Stomach smooth muscle (tissue), 2 donors: ENCODE data around the gene MED12L.

Experiments
- H3K27ac ChIP-seq: one replicate; pipeline ENCODE4 v1.7.0; 2013; ENCODE audit warnings: mild to moderate bottlenecking, low read length, inconsistent platforms
- H3K27me3 ChIP-seq, 2 donors: one replicate each; pipeline ENCODE4 v1.7.0; 2013; ENCODE audit warnings: low read length in 2 of 2; ENCODE audit not compliant: insufficient read depth in 2 of 2, control insufficient read depth in 1 of 2
- H3K36me3 ChIP-seq, 2 donors: one replicate each; pipeline ENCODE4 v1.7.0; 2013; ENCODE audit warnings: low read length in 2 of 2; ENCODE audit not compliant: control insufficient read depth in 2 of 2, insufficient read depth in 2 of 2
- H3K4me1 ChIP-seq: one replicate; pipeline ENCODE4 v1.7.0; 2013; ENCODE audit warnings: low read length; ENCODE audit not compliant: control insufficient read depth, insufficient read depth
- H3K4me3 ChIP-seq, 2 donors: one replicate each; pipeline ENCODE4 v1.7.0; 2013; ENCODE audit warnings: low read length in 2 of 2
- H3K9ac ChIP-seq, 2 donors: one replicate each; pipeline ENCODE4 v1.7.0; 2013; ENCODE audit warnings: low read length in 2 of 2, mild to moderate bottlenecking in 1 of 2
- H3K9me3 ChIP-seq, 2 donors: one replicate each; pipeline ENCODE4 v1.7.0; 2013; ENCODE audit warnings: low read length in 2 of 2; ENCODE audit not compliant: control insufficient read depth in 2 of 2
- donor health status: healthy.
- donor health status: Pancreatic carcinoma.

The MED12L gene

GRCh38 chr3:151142929-151143328 lies 57.5 kb downstream of the MED12L start:
- Histone ChIP-seq H3K4me3 (no peak overlapping the region), H3K9ac (no peak overlapping the region), H3K9me3 (no peaks in the 10 kb centered on the region), H3K27me3 (no peaks in the 10 kb centered on the region), H3K4me1 (no peaks in the 10 kb centered on the region), H3K36me3 (no peaks in the 10 kb centered on the region), H3K27ac (no peak overlapping the region)

GRCh38 chr3:151144016-151144415 lies 58.6 kb downstream of the MED12L start:
- no peak overlapping the region for H3K27ac ChIP-seq
- no peaks in the 10 kb centered on the region for H3K4me1 ChIP-seq
- H3K9ac ChIP-seq, result no peak overlapping the region
- H3K9me3 ChIP-seq, result no peaks in the 10 kb centered on the region
- H3K4me3 ChIP-seq, result no peak overlapping the region
- no peaks in the 10 kb centered on the region for H3K36me3 ChIP-seq
- no peaks in the 10 kb centered on the region for H3K27me3 ChIP-seq

- Histone ChIP-seq H3K9me3 (no peaks in the 10 kb centered on the region), H3K4me3 (no peak overlapping the region), H3K27ac (no peak overlapping the region), H3K9ac (no peak overlapping the region), H3K4me1 (no peaks in the 10 kb centered on the region), H3K27me3 (no peaks in the 10 kb centered on the region), H3K36me3 (no peaks in the 10 kb centered on the region)
These were observed 59.3 kb downstream of the MED12L start for GRCh38 chr3:151144760-151145159.

GRCh38 chr3:151145713-151146070 lies 60.2 kb downstream of the MED12L start:
- Histone ChIP-seq H3K4me3 (peak overlapping the region in 1 of 2 donors; percentile 16), H3K36me3 (no peaks in the 10 kb centered on the region), H3K27ac (no peak overlapping the region), H3K4me1 (no peaks in the 10 kb centered on the region), H3K9me3 (no peaks in the 10 kb centered on the region), H3K9ac (no peak overlapping the region), H3K27me3 (no peaks in the 10 kb centered on the region)

GRCh38 chr3:151146071-151146730 lies 60.7 kb downstream of the MED12L start:
- H3K27ac ChIP-seq, result no peak overlapping the region
- H3K4me1 ChIP-seq, result no peaks in the 10 kb centered on the region
- peak overlapping the region in 1 of 2 donors; percentile 16 for H3K4me3 ChIP-seq
- no peaks in the 10 kb centered on the region for H3K9me3 ChIP-seq
- H3K9ac ChIP-seq, result no peak overlapping the region
- no peaks in the 10 kb centered on the region for H3K36me3 ChIP-seq
- H3K27me3 ChIP-seq, result no peaks in the 10 kb centered on the region

- H3K36me3 ChIP-seq, result no peaks in the 10 kb centered on the region
- H3K9ac ChIP-seq, result no peak overlapping the region
- no peak overlapping the region for H3K27ac ChIP-seq
- no peaks in the 10 kb centered on the region for H3K4me1 ChIP-seq
- no peaks in the 10 kb centered on the region for H3K27me3 ChIP-seq
- H3K4me3 ChIP-seq, result no peak overlapping the region
- H3K9me3 ChIP-seq, result no peaks in the 10 kb centered on the region
These were observed 61.2 kb downstream of the MED12L start for GRCh38 chr3:151146731-151147091.

GRCh38 chr3:151147299-151147698 lies 61.8 kb downstream of the MED12L start:
- H3K27me3 ChIP-seq, result no peaks in the 10 kb centered on the region
- no peak overlapping the region for H3K27ac ChIP-seq
- no peaks in the 10 kb centered on the region for H3K36me3 ChIP-seq
- H3K4me1 ChIP-seq, result no peaks in the 10 kb centered on the region
- H3K9ac ChIP-seq, result no peak overlapping the region
- H3K4me3 ChIP-seq, result no peak overlapping the region
- no peaks in the 10 kb centered on the region for H3K9me3 ChIP-seq

GRCh38 chr3:151152455-151153079 lies 67.1 kb downstream of the MED12L start:
- no peaks in the 10 kb centered on the region for H3K27me3 ChIP-seq
- no peak overlapping the region for H3K27ac ChIP-seq
- no peak overlapping the region for H3K9ac ChIP-seq
- no peaks in the 10 kb centered on the region for H3K9me3 ChIP-seq
- H3K36me3 ChIP-seq, result no peaks in the 10 kb centered on the region
- H3K4me1 ChIP-seq, result no peaks in the 10 kb centered on the region
- H3K4me3 ChIP-seq, result no peak overlapping the region

- no peaks in the 10 kb centered on the region for H3K4me1 ChIP-seq
- H3K4me3 ChIP-seq, result no peak overlapping the region
- no peak overlapping the region for H3K9ac ChIP-seq
- H3K27ac ChIP-seq, result no peak overlapping the region
- H3K9me3 ChIP-seq, result no peaks in the 10 kb centered on the region
- no peaks in the 10 kb centered on the region for H3K36me3 ChIP-seq
- no peaks in the 10 kb centered on the region for H3K27me3 ChIP-seq
These were observed 69.1 kb downstream of the MED12L start for GRCh38 chr3:151154566-151154965.

- Histone ChIP-seq H3K9ac (no peak overlapping the region), H3K9me3 (no peaks in the 10 kb centered on the region), H3K36me3 (no peaks in the 10 kb centered on the region), H3K27ac (no peak overlapping the region), H3K4me3 (no peak overlapping the region), H3K4me1 (no peaks in the 10 kb centered on the region), H3K27me3 (no peaks in the 10 kb centered on the region)
These were observed 70.1 kb downstream of the MED12L start for GRCh38 chr3:151155409-151156128.
